D721Med (cell line): ENCODE measurements around the gene ST6GAL1.
"Not testable (repeated sequence)": the region's sequence is repeated elsewhere in the genome, so short reads cannot be mapped to it uniquely, and the experiment has no call there.

ENCODE experiments used
- DNase-seq: peaks from one replicate; pipeline ENCODE4 v3.0.0; 2011; ENCODE audit warnings: low spot score; ENCODE audit not compliant: insufficient read length
- FAIRE-seq: peaks from 2 replicates; lab custom pipeline; 2011; peaks lifted over from hg19 to GRCh38; lab: Jason Lieb, UNC
- CTCF ChIP-seq: IDR thresholded peaks from 2 replicates; pipeline ENCODE4 v1.5.1; 2012; ENCODE audit warnings: mild to moderate bottlenecking, control low read depth; ENCODE audit not compliant: insufficient read depth; ENCODE audit errors: missing control alignments

ST6GAL1 gene

GRCh38 chr3:186946756-186947375, 16.5 kb downstream of the ST6GAL1 start:
- FAIRE-seq (no peak), DNase-seq (no peak)
- TF ChIP-seq CTCF, result no peak

- FAIRE-seq, result no peak
- TF ChIP-seq CTCF, result no peak
Observed at GRCh38 chr3:186949281-186949982, 19.1 kb downstream of the ST6GAL1 start.

GRCh38 chr3:186950402-186951093, 20.2 kb downstream of the ST6GAL1 start:
- FAIRE-seq (no peak), DNase-seq (no peak)
- TF ChIP-seq CTCF, result no peak

More at GRCh38 chr3:186949281-186949982, 19.1 kb downstream of the ST6GAL1 start:
- DNase-seq, result no peak

GRCh38 chr3:186951640-186952552, 21.6 kb downstream of the ST6GAL1 start:
- no peak for TF ChIP-seq CTCF
- DNase-seq, result no peak
- no peak for FAIRE-seq

GRCh38 chr3:186953011-186953487, 22.7 kb downstream of the ST6GAL1 start:
- DNase-seq, result no peak
- FAIRE-seq, result no peak
- no peak for TF ChIP-seq CTCF

- FAIRE-seq, DNase-seq: not testable (repeated sequence)
Observed at GRCh38 chr3:186953992-186954699, 23.8 kb downstream of the ST6GAL1 start.
